IPS DF 4.7 (cell line): ENCODE measurements around the gene GAD1.

ENCODE experiments used
- DNase-seq: peaks from one replicate; pipeline ENCODE4 v3.0.0-alpha.2; 2013; ENCODE audit warnings: low spot score; ENCODE audit errors: extremely low read depth

The GAD1 gene

GRCh38 chr2:170818036-170818751 lies 1.5 kb downstream of the GAD1 start:
- DNase-seq: no peak

GRCh38 chr2:170818752-170819470 lies 2.2 kb downstream of the GAD1 start:
- DNase-seq: no peak

GRCh38 chr2:170819680-170820664 lies 3.3 kb downstream of the GAD1 start:
- no peak for DNase-seq

GRCh38 chr2:170820757-170821530 lies 4.3 kb downstream of the GAD1 start:
- no peak for DNase-seq

GRCh38 chr2:170821531-170822289 lies 5.0 kb downstream of the GAD1 start:
- DNase-seq: no peak

- DNase-seq: no peak
Observed at GRCh38 chr2:170822290-170823087, 5.8 kb downstream of the GAD1 start.

- no peak for DNase-seq
Observed at GRCh38 chr2:170823088-170823897, 6.6 kb downstream of the GAD1 start.

- DNase-seq: no peak
Observed at GRCh38 chr2:170823898-170824215, 7.2 kb downstream of the GAD1 start.

- no peak for DNase-seq
Observed at GRCh38 chr2:170824526-170825015, 7.9 kb downstream of the GAD1 start.

GRCh38 chr2:170827841-170828532 lies 11.3 kb downstream of the GAD1 start:
- no peak for DNase-seq

GRCh38 chr2:170828533-170828916 lies 11.8 kb downstream of the GAD1 start:
- no peak for DNase-seq

GRCh38 chr2:170829036-170829435 lies 12.3 kb downstream of the GAD1 start:
- no peak for DNase-seq

GRCh38 chr2:170830166-170830565 lies 13.5 kb downstream of the GAD1 start:
- DNase-seq: no peak

- no peak for DNase-seq
Observed at GRCh38 chr2:170831115-170831514, 14.4 kb downstream of the GAD1 start.

GRCh38 chr2:170836027-170836426 lies 19.3 kb downstream of the GAD1 start:
- DNase-seq: no peak

- DNase-seq: no peak
Observed at GRCh38 chr2:170840717-170841210, 24.1 kb downstream of the GAD1 start.

GRCh38 chr2:170842785-170843184 lies 26.1 kb downstream of the GAD1 start:
- no peak for DNase-seq

GRCh38 chr2:170843656-170844055 lies 27.0 kb downstream of the GAD1 start:
- no peak for DNase-seq
